Progenitor cell of endocrine pancreas (in vitro differentiated cells): ENCODE measurements around the gene PLEKHO1. TPM values are rescaled to one million over a fixed set of nuclear protein-coding genes. Genes with fewer than 3 reads are reported as not detected.
"Not testable (repeated sequence)": the region's sequence is repeated elsewhere in the genome, so short reads cannot be mapped to it uniquely, and the experiment has no call there.

Experiments used
- DNase-seq: peaks from one replicate; pipeline ENCODE4 v3.0.0; 2021; ENCODE audit warnings: low spot score; ENCODE audit not compliant: unreplicated experiment
- H3K27ac Mint-ChIP-seq: 2 replicates; pipeline ENCODE4 v1.8.0; 2021; ENCODE audit warnings: mild to moderate bottlenecking, moderate library complexity, mixed read lengths
- H3K27me3 Mint-ChIP-seq: 2 replicates; pipeline ENCODE4 v1.8.0; 2021; ENCODE audit warnings: mixed read lengths
- H3K36me3 Mint-ChIP-seq: 2 replicates; pipeline ENCODE4 v1.8.0; 2022; ENCODE audit warnings: mixed read lengths; ENCODE audit not compliant: insufficient read depth
- H3K4me1 Mint-ChIP-seq: 2 replicates; pipeline ENCODE4 v1.8.0; 2021; ENCODE audit warnings: low read depth, mixed read lengths
- H3K4me3 Mint-ChIP-seq: 2 replicates; pipeline ENCODE4 v1.8.0; 2021; ENCODE audit warnings: low read depth, mild to moderate bottlenecking, moderate library complexity, mixed read lengths
- H3K9me3 Mint-ChIP-seq: 2 replicates; pipeline ENCODE4 v1.8.0; 2021; ENCODE audit warnings: low read depth, mixed read lengths
- total RNA-seq: library from RNA; stranded (reverse); gene quantifications from 2 replicates; pipeline ENCODE4 v1.2.1, GENCODE V29; 2021
- TF ChIP-seq, protein P1 (sequence below): fragments of 200-600 bp; sonication (generic); IDR thresholded peaks from one replicate; pipeline ENCODE4 v1.5.0; 2021; ENCODE audit warnings: antibody characterized with exemption, mild to moderate bottlenecking; ENCODE audit not compliant: unreplicated experiment

The PLEKHO1 gene
- total RNA-seq, 1 donor from 2014 or later, result 87.6 TPM

GRCh38 chr1:150194381-150195031, 44.8 kb downstream of the PLEKHO1 start:
- DNase-seq, result no peak
- Mint-ChIP-seq H3K4me3 (no peak overlapping the region), H3K27ac (no peak overlapping the region), H3K9me3 (no peaks in the 10 kb centered on the region), H3K4me1 (no peaks in the 10 kb centered on the region), H3K36me3 (no peaks in the 10 kb centered on the region), H3K27me3 (peaks cover 27% of the 10 kb centered on the region)
- TF ChIP-seq, protein P1, sequence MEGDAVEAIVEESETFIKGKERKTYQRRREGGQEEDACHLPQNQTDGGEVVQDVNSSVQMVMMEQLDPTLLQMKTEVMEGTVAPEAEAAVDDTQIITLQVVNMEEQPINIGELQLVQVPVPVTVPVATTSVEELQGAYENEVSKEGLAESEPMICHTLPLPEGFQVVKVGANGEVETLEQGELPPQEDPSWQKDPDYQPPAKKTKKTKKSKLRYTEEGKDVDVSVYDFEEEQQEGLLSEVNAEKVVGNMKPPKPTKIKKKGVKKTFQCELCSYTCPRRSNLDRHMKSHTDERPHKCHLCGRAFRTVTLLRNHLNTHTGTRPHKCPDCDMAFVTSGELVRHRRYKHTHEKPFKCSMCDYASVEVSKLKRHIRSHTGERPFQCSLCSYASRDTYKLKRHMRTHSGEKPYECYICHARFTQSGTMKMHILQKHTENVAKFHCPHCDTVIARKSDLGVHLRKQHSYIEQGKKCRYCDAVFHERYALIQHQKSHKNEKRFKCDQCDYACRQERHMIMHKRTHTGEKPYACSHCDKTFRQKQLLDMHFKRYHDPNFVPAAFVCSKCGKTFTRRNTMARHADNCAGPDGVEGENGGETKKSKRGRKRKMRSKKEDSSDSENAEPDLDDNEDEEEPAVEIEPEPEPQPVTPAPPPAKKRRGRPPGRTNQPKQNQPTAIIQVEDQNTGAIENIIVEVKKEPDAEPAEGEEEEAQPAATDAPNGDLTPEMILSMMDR, result no peak

GRCh38 chr1:150196417-150196816, 46.7 kb downstream of the PLEKHO1 start:
- Mint-ChIP-seq H3K36me3 (no peaks in the 10 kb centered on the region), H3K27ac (no peak overlapping the region), H3K9me3 (peaks cover 3% of the 10 kb centered on the region), H3K4me1 (no peaks in the 10 kb centered on the region), H3K4me3 (no peak overlapping the region), H3K27me3 (peaks cover 27% of the 10 kb centered on the region)
- TF ChIP-seq, protein P1, result no peak
- DNase-seq, result no peak

- Mint-ChIP-seq H3K36me3 (no peaks in the 10 kb centered on the region), H3K9me3 (no peaks in the 10 kb centered on the region), H3K4me1 (peaks cover 11% of the 10 kb centered on the region), H3K27ac (no peak overlapping the region), H3K27me3 (peaks cover 47% of the 10 kb centered on the region), H3K4me3 (no peak overlapping the region)
- DNase-seq, result no peak
- TF ChIP-seq, protein P1, result no peak
These were observed 57.7 kb downstream of the PLEKHO1 start for GRCh38 chr1:150207281-150207971.

DNA sequence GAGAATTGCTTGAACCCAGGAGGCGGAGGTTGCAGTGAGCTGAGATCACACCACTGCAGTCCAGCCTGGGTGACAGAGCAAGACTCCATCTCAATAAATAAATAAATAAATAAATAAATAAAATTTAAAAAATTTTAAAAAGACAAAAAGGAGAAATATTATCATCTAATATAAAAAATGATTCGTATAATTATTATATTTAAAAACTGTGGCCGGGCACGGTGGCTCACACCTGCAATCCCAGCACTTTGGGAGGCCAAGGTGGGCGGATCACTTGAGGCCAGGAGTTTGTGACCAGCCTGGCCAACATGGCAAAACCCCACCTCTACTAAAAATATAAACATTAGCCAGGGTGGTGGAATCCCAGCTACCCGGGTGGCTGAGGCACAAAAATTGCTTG, 58.7 kb downstream of the PLEKHO1 start:
- Mint-ChIP-seq H3K4me1 (peaks cover 11% of the 10 kb centered on the region), H3K27me3 (peaks cover 46% of the 10 kb centered on the region)
- not testable (repeated sequence) for H3K9me3 Mint-ChIP-seq, H3K4me3 Mint-ChIP-seq, DNase-seq, H3K27ac Mint-ChIP-seq, H3K36me3 Mint-ChIP-seq

Other genes with a start within 250 kb of the PLEKHO1 start
- 16.9 and 21.8 TPM in 2 replicates for gene SV2A, start 232.1 kb upstream of the PLEKHO1 start, total RNA-seq
- 67.5 and 72.8 TPM in 2 replicates for gene SF3B4, start 222.1 kb upstream of the PLEKHO1 start, total RNA-seq
- gene MTMR11, start 213.0 kb upstream of the PLEKHO1 start, total RNA-seq, result 8.5 and 10.6 TPM in 2 replicates
- 29.1 and 30.3 TPM in 2 replicates for gene OTUD7B, start 139.2 kb upstream of the PLEKHO1 start, total RNA-seq
- 53.0 and 58.1 TPM in 2 replicates for gene VPS45, start 82.1 kb upstream of the PLEKHO1 start, total RNA-seq
- gene ANP32E, start 86.2 kb downstream of the PLEKHO1 start, total RNA-seq, result 52.1 TPM in 2 replicates
- 13.1 and 16.6 TPM in 2 replicates for gene CA14, start 107.9 kb downstream of the PLEKHO1 start, total RNA-seq
- 129 and 136 TPM in 2 replicates for gene APH1A, start 119.1 kb downstream of the PLEKHO1 start, total RNA-seq
- 2.0 and 2.9 TPM in 2 replicates for gene C1orf54, start 122.9 kb downstream of the PLEKHO1 start, total RNA-seq
- 1.9 and 2.7 TPM in 2 replicates for gene CIART, start 132.6 kb downstream of the PLEKHO1 start, total RNA-seq
- 68.4 and 69.4 TPM in 2 replicates for gene MRPS21, start 143.9 kb downstream of the PLEKHO1 start, total RNA-seq
- gene PRPF3, start 171.6 kb downstream of the PLEKHO1 start, total RNA-seq, result 106 and 107 TPM in 2 replicates
- gene RPRD2, start 214.2 kb downstream of the PLEKHO1 start, total RNA-seq, result 38.5 and 42.6 TPM in 2 replicates